ENCODE data around the gene TXLNA.
A peak's percentile ranks its signal among the peaks of the same experiment; 100 is the strongest.

The TXLNA gene

DNA sequence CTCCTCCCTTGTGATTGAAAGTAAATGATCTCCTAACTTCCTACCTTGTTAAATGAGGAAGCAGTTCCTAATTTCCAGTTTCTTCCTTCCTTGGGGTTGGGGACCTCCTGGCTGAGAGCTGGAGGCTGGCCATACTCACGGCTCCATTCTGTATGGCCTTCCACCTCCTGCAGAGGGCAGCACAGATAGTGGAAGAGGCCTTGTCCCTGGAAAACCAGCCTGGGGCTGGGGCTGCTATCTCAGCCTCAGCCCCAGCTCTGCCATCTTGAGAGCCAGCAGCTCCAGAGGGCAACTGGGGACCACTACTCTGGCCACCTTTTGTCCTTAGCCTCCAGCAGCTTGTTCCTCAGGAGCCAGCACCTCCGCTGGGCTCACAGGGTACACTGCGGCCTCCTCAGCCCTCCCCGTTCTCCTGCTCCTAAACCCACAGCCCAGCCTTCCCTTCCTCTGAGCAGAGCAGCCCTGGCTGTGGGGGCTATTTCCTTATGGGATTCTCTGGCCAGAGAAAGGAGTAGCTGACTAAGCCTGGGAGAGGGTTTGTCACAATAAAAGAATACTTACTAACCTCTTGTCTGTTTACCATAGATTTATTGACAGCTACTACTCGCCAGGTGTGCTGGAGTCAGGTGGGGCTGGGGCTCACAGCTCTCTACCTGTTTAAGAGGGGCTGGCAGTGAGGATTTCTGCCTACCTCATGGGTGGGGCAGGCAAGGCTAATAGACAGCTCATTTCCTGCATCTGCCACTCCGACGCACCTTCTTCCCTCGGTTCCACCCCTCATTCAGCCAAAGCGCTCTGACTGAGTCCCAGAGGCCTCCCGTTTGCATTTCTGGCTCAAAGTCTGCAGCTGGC is 36.4 kb downstream of the TXLNA start:
- DNase-seq = peak; percentile 66

DNA sequence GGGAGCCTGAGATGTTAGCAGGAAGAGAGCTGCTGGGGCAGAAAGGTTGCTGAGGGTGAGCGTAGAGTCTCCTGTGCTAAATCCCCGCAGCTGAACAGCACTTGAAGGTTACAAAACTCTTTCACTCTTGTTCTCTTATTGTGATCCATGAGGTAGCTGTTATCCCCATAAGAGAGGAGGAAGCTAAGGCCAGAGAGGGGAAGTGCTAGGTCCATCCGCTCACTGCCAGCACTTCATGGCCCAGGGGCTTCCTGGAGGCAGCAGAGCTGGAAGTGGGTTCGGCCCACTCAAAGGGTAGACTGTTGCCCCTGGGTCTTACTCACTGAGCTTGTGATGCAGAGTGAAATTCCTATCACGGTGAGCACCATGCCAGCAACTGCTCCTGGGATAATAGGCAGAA is 37.1 kb downstream of the TXLNA start:
- no peak for DNase-seq

DNA sequence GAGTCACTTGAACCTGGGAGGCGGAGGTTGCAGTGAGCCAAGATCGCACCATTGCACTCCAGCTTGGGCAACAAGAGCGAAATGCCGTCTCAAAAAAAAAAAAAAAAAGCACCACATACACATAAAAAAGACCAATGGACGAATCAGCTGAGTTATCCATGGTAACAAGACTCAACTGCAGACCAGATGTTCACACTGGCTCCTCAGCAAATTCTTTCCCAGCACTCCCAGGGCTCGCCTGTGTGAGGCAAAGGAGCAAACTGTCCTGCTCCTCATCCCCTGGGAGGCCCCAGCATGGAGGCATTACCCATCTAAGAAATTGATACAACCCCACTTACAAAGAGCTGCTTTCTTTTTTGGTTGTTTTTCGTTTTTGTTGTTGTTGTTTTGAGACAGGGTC is 39.5 kb downstream of the TXLNA start:
- DNase-seq = no peak

DNA sequence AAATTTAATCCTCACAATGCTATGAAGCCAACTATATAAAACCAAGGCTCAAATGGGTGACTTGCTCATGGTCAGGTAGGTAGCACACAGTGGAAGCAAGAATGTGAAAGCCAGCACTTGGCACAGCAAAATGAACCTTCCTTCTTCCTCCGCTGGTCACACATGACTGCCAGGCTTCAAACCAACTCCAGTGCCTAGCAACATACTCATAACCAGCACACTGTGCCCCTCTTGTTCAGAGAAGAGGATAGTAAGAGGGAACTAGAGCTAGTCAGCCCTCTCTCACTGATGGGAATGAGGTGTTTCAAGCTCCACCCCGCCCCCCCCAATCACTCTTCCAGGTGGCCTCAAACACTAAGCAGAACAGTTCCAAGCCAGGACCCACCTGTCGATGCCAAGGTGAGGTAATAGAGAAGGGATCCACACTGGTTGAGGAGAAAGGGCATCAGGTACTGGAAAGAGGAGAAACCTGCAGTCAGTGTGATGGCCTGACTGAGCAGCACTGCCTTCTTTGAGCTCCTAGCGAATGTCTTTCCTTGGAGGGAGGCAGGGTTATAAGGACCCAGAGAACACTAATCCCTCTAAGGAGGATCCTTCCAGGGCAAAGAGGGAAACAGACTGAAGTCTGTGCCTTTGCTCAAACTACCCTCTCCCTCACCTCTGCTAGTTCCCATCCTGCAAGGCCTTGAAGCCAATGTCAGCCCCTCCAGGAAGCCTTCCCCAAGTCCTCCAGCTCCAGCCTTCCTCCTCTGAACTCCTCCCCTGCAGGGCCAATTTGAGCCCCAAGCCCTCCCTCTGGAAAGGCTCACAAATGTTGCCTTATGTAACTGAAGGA is 41.5 kb downstream of the TXLNA start:
- DNase-seq = no peak

DNA sequence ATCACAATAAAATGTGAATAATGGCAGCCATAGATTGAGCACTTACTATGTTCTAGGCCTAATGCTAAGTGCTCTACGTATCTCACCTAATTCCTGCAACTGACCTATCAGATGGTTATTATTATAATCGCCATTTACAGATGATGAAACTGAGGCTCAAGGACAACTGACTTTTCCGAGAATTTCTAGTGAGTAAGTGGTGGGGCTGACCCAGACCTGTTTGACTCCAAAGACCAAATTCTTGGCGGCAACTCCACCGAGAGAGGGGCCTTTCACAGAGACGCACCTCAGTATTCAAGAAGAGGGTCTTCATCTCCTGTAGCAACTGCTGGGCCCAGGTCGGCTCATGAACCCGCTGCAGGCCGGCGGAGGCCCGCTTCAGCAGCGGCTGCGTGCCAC is 42.1 kb downstream of the TXLNA start:
- no peak for DNase-seq

DNA sequence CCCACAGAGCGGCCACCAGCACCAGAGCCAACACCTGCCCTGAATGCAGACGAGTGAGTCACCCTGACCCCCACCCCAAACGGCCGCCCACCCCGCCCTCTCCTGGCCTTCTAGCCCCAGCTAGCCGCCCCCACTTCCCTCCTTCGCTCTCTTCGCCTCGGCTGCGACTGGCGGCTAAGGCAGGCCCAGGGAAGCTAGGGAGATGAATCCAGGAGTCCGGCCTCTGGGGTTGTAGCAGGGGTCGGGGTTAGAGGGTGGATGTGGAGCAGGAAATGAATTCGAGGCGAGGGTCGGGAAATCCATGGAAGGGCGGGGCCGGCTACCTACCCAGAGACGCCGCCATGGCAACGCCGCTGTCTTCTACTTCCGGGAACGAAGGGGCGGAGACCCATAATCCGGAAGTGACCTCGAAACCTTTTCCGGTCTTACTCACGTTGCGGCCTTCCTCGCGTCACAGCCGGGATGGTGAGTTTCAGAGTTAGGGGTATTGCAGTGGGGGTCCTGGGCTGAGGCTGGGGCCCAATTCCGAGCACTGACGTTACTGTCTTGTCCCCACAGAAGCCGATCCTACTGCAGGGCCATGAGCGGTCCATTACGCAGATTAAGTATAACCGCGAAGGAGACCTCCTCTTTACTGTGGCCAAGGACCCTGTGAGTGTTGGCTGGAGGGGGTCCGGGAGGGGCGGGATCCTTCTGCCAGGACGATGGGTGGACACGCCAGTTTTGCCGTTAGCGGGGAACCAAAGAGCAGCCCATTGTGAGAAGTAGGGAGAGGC is 42.7 kb downstream of the TXLNA start, which contains the start of the genes EIF3I and TMEM234:
TSS of gene EIF3I (plus strand) at position 428 of the 776 bp plus-strand sequence. CDS start at position 463, 35 bp downstream.
TSS of gene TMEM234 (minus strand) at position 374 of the 776 bp plus-strand sequence. CDS start at position 343, 31 bp downstream.
- peak; percentile 89 for DNase-seq

DNA sequence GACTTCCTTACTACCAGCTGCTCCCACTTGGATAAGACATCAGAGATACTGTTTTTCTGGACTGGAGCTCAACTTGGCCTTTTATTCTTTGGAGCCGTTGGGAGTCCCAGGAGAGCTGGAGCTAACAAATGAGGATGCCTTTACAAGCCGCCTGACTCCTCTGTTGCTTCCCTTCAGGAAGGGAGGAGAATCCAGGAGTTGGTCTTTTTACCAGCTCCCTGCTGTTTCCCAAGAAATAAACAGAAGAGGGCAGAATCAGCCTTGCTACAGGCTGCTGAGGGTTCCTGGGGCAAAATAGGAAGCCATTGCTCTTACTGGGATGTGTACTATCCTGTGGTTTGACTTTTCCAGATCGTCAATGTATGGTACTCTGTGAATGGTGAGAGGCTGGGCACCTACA is 44.2 kb downstream of the TXLNA start:
- DNase-seq = no peak

DNA sequence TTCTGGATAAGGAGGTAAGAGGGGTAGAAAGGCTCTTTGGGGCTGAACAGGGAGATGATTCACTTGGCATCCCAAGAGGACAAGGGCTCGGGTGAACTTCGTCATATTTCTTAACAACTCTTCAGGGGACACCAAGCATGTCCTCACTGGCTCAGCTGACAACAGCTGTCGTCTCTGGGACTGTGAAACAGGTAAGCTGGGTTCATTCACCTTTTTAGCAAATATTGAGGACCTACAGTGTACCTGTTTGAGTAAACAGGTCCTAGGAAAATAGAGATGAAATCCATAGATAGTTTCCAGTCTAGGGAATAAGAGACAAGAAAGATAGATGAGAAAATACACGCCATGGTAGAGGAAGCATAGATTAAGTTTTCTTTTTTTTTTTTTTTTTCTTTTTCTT is 44.8 kb downstream of the TXLNA start:
- DNase-seq = no peak

DNA sequence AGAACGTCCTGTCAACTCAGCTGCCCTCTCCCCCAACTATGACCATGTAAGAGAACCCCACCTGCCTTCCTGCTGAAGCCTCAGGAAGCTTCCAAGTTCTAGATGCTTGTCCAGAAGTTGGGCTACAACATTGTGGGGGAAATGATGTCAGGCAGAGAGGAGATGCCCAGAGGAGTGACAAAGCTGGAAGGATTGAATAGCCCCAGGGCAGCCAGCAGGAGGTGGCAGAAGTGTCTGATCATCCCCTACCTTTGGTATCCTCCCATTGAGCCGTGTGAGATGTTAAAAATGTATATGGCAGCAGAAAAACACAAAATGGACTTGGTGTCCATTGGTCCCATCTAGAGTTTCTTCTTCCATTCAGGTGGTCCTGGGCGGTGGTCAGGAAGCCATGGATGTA is 49.3 kb downstream of the TXLNA start:
- no peak for DNase-seq

DNA sequence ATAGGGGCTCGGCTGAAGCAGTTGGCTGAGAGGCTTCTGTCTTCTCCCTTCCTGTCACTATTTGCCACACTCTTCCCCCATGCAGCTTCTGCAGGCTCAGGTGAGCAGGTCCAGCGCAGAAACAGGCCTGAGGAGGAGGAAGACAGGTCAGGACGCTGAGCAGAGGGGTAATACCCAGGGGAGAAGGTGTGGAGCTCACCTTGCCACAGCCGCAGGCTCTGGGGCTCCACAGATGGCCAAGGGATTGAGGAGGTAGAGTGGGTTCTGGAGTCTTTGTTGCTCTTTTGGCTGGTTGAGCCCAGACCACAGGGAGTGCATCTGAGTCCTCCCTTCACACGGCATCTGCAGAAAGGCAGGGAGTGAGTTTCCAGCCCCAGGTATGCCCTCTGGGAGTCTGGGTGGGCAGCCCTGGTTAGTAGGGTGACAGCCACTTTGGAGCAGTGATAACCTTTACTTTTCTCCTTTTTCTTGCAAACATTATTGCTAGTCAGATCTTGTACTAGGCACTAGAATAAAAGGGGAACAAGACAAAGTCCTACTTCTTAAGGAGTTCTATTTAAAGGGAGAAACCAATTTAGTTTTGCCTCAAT is 52.5 kb downstream of the TXLNA start:
- DNase-seq = no peak

DNA sequence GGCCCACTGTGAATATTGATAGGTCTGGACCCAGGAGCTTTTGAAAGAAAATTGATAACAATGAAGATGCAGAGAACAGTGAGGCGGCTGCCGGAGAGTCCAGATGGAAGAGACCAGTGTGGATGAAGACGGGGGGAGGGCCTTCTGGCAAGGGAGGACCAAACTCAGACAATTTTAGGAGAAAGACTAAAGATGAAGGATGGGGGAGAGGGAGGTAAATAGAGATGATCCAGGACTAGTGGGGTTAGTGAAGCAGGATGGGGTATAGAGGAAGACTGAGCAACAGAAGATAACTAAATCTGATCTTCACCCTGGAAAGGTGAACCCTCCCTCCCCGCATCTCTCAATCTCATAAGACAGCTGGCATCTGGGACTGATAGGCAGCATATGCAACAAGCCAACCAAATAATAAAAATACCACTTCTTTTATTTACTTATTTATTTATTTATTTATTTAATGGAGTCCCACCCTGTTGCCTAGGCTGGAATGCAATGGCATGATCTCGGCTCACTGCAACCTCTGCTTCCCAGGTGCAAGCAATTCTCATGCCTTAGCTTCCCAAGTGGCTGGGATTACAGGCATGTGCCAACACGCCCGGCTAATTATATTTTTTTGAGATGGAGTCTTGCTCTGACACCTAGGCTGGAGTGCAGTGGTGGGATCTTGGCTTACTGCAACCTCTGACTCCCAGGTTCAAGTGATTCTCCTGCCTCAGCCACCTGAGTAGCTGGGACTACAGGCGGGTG is 53.3 kb downstream of the TXLNA start:
- no peak for DNase-seq

DNA sequence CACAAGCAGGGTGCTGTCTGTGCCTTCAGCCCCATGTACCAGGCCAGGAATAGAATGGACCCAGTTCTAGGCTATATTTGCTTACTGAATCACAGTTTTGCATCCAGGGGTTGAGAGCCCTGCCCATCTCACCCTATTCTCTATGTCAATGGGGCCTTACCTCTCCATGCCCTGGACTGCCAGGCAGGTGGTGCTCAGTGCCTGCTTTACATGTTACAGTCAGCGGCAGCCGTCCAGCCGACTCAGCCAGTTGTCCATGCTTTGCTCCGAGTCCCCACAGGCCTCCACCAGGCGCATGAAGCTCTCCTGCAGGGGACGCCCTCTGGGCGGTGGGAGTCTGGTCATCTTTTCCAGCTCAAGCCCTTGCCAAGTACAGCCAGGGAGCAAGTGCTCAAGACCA is 55.3 kb downstream of the TXLNA start:
- DNase-seq = no peak

DNA sequence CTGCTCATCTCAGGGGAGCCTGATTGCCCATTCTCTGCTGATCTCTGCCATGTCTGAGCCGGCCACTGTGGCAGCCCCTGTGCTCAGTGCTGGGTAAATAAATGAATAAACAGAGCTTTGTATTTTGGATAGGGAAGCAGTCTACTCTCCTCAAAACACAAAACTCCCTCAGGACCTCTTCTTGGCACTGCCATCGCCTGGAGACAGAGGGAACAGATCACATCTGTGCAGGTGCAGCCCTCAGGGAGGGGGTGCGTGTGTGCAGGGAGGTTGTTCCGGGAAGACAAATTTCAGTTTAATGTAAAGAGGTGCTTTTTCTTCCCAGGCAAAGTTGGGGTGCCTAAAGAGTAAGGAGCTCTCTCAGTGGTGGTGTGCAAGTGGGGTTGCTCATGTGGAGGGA is 59.9 kb downstream of the TXLNA start:
- no peak for DNase-seq

DNA sequence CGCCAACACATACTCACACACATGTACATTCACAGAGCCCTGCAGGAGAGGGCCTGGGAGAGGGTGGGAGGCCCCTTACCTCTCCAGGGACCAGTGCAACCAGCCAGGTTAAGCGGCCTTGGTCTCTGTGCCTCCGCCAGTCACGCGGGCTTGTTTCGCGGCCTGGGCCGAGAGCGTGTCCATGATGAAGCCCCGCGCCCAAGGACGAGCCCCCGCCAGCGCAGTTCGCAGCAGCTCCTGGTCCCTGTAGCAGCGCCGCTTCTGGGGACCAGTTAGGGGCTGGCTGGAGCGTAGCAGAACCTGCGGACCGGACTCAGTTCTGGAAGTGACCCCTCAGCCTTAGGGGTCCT is 60.3 kb downstream of the TXLNA start:
- no peak for DNase-seq

DNA sequence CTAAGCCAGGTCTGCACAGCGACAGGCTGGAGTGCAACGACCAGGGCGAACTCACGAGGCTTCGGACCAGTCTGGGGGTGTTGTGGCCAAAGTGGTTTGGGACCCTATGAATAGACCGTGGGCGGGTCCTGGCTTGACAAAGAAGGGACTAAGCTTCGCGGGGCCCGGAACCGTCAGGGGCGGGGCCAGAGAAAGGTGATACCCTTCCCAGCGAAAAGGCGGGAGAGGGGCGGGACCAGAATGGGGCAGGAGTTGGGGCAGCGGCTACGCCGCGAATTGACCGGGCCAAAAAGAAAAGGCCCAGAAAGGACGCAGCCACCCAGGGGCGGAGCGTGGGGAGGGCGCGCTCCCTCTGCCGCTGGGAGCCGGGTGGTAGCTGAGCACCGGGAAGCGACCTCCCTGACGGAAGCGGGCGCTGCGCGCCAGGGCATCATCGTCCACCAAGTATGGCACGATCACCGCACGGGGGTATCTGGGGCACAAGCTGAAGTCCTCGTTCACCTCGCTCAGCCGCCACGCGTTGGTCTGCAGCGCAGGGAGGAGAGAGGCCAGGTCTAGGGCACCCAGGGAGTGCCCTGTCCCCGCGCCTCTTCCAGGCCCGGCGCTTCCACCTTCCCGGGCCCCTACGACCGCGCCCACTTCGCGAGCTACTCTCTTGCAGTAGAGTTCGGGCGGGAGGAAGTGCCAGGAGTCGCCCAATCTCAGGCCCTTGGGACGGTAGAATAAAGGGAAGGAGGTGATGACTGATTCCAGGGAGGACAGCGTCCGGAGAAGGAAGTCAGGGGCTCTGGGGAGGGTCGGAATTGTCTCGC is 60.9 kb downstream of the TXLNA start:
- DNase-seq = peak; percentile 53

DNA sequence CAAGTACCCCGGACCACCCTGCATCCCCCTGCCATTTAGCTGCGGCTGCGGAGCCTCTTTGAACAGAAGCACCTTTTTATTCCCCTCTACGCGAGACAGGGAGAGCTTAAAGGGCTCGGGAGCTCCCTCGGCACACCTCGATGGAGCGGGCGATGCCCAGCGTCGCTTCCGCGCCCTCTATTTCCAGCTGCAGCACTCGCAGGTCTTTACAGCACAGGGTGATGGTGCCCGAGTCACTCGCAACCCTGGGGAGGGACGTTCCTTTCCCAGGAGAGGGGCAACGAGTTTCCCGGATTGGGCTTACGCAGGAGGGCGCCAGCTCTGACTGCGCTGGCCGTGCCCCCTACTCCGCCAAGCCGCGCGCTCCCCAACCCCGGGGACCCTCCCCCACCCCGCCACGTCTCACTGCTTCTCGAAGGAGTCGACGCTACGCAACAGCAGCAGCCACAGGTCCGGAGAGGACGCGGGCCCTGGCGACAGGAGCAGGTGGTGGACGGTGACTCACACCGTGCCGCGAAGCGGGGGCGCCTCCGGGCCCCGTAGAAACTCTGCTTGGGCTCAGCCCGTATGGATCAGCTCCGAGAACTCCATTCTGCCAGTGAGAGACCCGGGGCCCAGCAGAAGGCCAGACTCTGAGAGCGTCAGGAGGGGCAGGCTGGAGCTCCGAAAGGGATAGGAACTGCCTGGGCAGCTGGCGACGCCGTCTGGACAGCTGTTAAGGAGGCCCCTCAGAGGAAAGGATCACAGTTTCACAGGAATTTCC is 61.7 kb downstream of the TXLNA start:
- peak; percentile 44 for DNase-seq

DNA sequence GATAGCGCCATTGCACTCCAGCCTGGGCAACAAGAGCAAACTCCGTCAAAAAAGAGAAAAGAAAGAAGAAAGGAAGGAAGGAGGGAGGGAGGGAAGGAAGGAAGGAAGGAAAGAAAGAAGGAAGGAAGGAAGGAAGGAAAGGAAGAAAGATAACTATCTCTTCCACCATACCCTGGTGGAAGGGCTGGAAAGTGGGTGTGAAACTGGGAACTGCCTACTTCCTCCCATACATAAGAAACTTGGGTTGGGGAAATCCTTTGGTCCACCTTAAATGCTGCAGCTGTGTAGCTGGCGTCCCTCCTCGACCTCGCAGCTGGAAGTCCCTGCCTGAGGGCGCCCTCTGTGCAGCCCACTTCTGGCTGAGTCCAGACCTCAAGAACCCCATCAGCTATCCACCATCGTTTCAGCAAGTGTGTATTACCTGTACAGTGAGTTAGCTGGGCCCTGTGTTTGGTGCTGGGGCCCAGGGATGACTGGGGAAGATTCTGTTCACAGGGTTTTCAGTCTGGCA is 62.9 kb downstream of the TXLNA start:
- DNase-seq = no peak

DNA sequence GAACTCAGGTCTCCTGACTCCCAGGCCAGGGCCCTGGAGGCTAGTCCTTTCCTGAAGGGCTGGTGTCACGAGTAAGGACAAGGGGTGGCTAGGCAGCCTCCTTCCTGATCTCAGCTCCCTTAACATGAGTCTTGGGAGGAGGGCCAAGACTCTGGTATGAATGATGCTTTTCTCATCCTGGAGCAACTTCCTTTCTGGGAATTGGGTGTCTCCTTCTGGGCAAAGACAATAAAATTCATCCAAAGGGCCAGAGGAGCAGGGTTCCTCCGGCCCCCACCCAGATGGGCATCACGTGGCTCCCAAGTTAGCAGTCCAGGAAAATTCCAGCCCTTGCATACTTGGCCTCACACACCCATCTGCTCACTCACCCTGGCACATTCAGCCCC is 67.4 kb downstream of the TXLNA start, which contains the start of gene FAM167B:
TSS of gene FAM167B (plus strand) at position 335 of the 386 bp plus-strand sequence. CDS start 200 bp downstream, outside the sequence.
- no peak for DNase-seq

DNA sequence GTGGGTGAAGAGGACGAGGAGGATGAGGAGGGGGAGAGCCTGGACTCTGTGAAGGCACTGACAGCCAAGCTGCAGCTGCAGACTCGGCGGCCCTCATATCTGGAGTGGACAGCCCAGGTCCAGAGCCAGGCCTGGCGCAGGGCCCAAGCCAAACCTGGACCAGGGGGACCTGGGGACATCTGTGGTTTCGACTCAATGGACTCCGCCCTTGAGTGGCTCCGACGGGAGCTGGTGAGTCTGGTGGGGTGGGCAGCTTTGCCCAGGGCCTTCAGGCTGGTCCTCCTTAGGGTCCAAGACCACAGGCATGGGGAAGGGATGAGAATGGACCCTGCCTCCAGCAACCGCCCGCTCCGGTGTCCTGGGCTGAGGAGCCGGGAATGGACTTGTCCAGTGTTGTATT is 68.0 kb downstream of the TXLNA start:
- DNase-seq = no peak
